Cardiac muscle cell (in vitro differentiated cells and primary cell): ENCODE results near the gene RREB1. TPM values are rescaled to one million over a fixed set of nuclear protein-coding genes. Genes with fewer than 3 reads are reported as not detected.

Experiments
- DNase-seq, 2 donors: peaks; one replicate each; pipeline versions ENCODE4 v3.0.0 to v3.0.0-alpha.2; 2010 to 2017; ENCODE audit warnings: low read depth in 1 of 2, low spot score in 1 of 2
- H3K27ac ChIP-seq: fragments of 200-600 bp; sonication (generic); 2 replicates; pipeline ENCODE4 v1.5.1; 2016
- H3K27me3 ChIP-seq: fragments of 200-600 bp; sonication (generic); 2 replicates; pipeline ENCODE4 v1.6.0; 2016; ENCODE audit warnings: control low read depth
- H3K36me3 ChIP-seq: fragments of 200-600 bp; sonication (generic); 2 replicates; pipeline ENCODE4 v1.5.1; 2016; ENCODE audit warnings: control low read depth
- H3K4me1 ChIP-seq: fragments of 200-600 bp; sonication (generic); 2 replicates; pipeline ENCODE4 v1.8.1; 2017; ENCODE audit warnings: low read depth, mild to moderate bottlenecking, mixed run types
- H3K4me3 ChIP-seq: fragments of 200-600 bp; sonication (generic); 2 replicates; pipeline ENCODE4 v1.5.1; 2016; ENCODE audit warnings: mild to moderate bottlenecking
- H3K9me3 ChIP-seq: fragments of 200-600 bp; sonication (generic); 2 replicates; pipeline ENCODE4 v1.5.1; 2017; ENCODE audit warnings: low read depth, mild to moderate bottlenecking, control low read depth
- polyA plus RNA-seq: library from polyadenylated mRNA; unstranded; fragments of >200 nt; fragmentation: Nextera tagmentation; extraction: Ambion mirVana; gene quantifications from 2 replicates; pipeline ENCODE4 v1.2.1, GENCODE V29; 2016
- total RNA-seq: library from RNA; depleted of rRNA; stranded (reverse); fragments of >200 nt; gene quantifications from 2 replicates; pipeline ENCODE4 v1.2.3, GENCODE V29; 2016
- TF ChIP-seq, protein P1 (sequence below): IDR thresholded peaks from 2 replicates; pipeline ENCODE4 v1.5.1; 2012; ENCODE audit warnings: low read depth, mild to moderate bottlenecking, low read length

RREB1 gene
- total and polyA plus RNA-seq, 2 experiments from 2014 or later = 15.4 to 55.3 TPM

GRCh38 chr6:7129784-7130569, 22.2 kb downstream of the RREB1 start:
- TF ChIP-seq, protein P1, sequence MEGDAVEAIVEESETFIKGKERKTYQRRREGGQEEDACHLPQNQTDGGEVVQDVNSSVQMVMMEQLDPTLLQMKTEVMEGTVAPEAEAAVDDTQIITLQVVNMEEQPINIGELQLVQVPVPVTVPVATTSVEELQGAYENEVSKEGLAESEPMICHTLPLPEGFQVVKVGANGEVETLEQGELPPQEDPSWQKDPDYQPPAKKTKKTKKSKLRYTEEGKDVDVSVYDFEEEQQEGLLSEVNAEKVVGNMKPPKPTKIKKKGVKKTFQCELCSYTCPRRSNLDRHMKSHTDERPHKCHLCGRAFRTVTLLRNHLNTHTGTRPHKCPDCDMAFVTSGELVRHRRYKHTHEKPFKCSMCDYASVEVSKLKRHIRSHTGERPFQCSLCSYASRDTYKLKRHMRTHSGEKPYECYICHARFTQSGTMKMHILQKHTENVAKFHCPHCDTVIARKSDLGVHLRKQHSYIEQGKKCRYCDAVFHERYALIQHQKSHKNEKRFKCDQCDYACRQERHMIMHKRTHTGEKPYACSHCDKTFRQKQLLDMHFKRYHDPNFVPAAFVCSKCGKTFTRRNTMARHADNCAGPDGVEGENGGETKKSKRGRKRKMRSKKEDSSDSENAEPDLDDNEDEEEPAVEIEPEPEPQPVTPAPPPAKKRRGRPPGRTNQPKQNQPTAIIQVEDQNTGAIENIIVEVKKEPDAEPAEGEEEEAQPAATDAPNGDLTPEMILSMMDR = no peak
- no peaks in the 10 kb centered on the region for H3K9me3 ChIP-seq
- peak overlapping the region; percentile 24 for H3K27ac ChIP-seq
- no peak overlapping the region for H3K4me3 ChIP-seq
- peak in 1 of 2 donors; percentile 52 for DNase-seq
- no peaks in the 10 kb centered on the region for H3K27me3 ChIP-seq
- H3K36me3 ChIP-seq = no peaks in the 10 kb centered on the region
- peaks cover 14% of the 10 kb centered on the region for H3K4me1 ChIP-seq

DNA sequence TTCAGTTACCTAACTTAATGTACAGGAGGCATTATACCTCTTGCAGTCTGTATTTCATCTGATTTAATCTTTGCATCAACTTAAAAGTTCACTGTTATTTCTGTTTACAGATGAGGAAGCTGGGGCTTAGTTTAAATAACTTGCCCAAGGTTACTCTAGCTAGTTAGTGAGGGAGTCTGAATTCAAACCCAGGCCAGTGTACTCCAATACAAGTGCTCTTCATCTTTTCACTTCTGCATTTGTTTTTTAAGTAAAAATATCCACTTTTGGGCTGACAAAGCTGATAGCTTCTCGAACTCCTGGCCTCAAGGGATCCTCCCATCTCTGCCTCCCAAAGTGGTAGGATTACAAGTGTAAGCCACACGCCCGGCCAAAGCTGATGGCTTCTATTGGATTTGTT, 23.6 kb downstream of the RREB1 start:
- no peak overlapping the region for H3K4me3 ChIP-seq
- no peaks in the 10 kb centered on the region for H3K36me3 ChIP-seq
- TF ChIP-seq, protein P1 = no peak
- H3K27me3 ChIP-seq = no peaks in the 10 kb centered on the region
- no peaks in the 10 kb centered on the region for H3K9me3 ChIP-seq
- H3K4me1 ChIP-seq = peaks cover 15% of the 10 kb centered on the region
- DNase-seq = no peak
- H3K27ac ChIP-seq = no peak overlapping the region

GRCh38 chr6:7132398-7133035, 24.8 kb downstream of the RREB1 start:
- H3K27me3 ChIP-seq = no peaks in the 10 kb centered on the region
- H3K4me1 ChIP-seq = peaks cover 26% of the 10 kb centered on the region
- TF ChIP-seq, protein P1 = no peak
- H3K9me3 ChIP-seq = no peaks in the 10 kb centered on the region
- H3K36me3 ChIP-seq = no peaks in the 10 kb centered on the region
- H3K27ac ChIP-seq = no peak overlapping the region
- no peak for DNase-seq
- no peak overlapping the region for H3K4me3 ChIP-seq

- no peaks in the 10 kb centered on the region for H3K27me3 ChIP-seq
- H3K27ac ChIP-seq = no peak overlapping the region
- no peaks in the 10 kb centered on the region for H3K36me3 ChIP-seq
- no peaks in the 10 kb centered on the region for H3K9me3 ChIP-seq
- no peak overlapping the region for H3K4me3 ChIP-seq
- H3K4me1 ChIP-seq = peaks cover 45% of the 10 kb centered on the region
- TF ChIP-seq, protein P1 = no peak
- no peak for DNase-seq
Measured at GRCh38 chr6:7134999-7135745, 27.4 kb downstream of the RREB1 start.

- TF ChIP-seq, protein P1 = no peak
- H3K27me3 ChIP-seq = no peaks in the 10 kb centered on the region
Measured at GRCh38 chr6:7135755-7136154, 28.0 kb downstream of the RREB1 start.

More at GRCh38 chr6:7135755-7136154, 28.0 kb downstream of the RREB1 start:
- Histone ChIP-seq H3K27ac (peak overlapping the region; percentile 82), H3K9me3 (no peaks in the 10 kb centered on the region), H3K4me1 (peaks cover 51% of the 10 kb centered on the region), H3K36me3 (no peaks in the 10 kb centered on the region), H3K4me3 (no peak overlapping the region)
- DNase-seq = no peak
